Measurements from ENCODE around the gene DHRSX.
"Not testable (repeated sequence)": the region's sequence is repeated elsewhere in the genome, so short reads cannot be mapped to it uniquely, and the experiment has no call there.

DHRSX gene

DNA sequence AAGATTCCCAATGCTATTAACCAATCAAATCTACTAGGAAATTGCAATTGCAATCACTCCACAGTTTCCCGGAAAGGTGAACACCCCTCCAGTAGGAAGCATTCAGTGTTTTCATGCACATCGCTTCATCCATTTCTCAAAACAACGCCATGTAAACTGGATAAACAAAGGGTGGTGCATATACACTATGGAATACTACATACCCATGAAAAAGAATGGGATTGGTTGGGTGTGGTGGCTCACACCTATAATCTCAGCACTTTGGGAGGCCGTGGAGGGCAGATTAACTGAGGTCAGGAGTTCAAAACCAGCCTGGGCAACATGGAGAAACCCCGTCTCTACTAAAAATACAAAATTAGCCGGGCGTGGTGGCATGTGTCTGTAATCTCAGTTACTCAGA is 29.1 kb downstream of the DHRSX start:
- no peak for DNase-seq

DNA sequence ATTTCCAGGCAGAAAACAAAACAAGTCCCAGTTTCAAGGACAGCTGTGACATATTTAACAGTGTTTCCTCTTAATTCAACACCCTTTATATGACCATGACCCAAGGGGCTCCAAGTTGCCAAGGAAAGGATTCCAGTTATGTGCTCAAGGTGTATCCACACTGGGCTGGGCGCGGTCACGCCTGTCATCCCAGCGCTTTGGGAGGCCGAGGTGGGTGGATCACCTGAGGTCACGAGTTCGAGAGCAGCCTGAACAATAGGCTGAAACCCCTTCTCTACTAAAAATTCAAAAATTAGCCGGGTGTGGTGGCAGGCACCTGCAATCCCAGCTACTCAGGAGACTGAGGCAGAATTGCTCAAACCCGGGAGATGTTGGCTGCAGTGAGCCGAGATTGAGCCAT is 29.6 kb downstream of the DHRSX start:
- DNase-seq, result not testable (repeated sequence)

DNA sequence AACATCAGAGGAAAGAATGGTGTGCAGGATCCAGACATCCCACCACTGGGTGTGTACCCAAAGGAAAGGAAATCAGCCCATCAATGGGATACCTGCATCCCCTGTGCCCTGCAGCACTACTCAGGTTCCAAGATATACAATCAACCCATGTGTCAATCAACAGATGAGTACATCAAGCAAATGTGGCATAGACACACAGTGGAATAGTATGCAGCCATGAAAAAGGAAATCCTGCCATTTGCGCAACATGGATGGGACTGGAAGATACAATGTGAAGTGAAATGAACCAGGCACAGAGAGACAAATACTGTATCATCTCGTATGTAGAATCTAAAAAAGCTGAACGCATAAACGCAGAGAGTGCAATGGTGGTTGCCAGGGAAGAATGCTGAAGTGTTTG is 30.9 kb downstream of the DHRSX start:
- DNase-seq, result not testable (repeated sequence)

DNA sequence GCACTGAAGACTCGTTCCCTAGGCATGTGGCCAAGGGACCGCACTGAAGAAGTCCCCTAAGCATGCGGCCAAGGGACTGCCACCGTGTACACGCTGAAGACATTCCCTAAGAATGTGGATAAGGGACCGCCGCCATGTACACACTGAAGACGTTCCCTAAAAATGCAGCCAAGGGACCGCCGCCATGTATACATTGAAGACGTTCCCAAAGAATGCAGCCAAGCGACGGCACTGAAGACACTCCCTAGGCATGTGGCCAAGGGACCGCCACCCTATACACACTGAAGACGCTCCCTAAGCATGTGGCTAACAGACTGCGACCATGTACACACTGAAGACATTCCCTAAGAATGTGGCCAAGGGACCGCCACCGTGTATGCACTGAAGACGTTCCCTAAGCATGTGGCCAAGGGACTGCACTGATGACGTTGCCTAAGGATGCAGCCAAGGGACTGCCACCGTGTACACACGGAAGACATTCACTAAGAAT is 31.5 kb downstream of the DHRSX start:
- DNase-seq, result no peak

DNA sequence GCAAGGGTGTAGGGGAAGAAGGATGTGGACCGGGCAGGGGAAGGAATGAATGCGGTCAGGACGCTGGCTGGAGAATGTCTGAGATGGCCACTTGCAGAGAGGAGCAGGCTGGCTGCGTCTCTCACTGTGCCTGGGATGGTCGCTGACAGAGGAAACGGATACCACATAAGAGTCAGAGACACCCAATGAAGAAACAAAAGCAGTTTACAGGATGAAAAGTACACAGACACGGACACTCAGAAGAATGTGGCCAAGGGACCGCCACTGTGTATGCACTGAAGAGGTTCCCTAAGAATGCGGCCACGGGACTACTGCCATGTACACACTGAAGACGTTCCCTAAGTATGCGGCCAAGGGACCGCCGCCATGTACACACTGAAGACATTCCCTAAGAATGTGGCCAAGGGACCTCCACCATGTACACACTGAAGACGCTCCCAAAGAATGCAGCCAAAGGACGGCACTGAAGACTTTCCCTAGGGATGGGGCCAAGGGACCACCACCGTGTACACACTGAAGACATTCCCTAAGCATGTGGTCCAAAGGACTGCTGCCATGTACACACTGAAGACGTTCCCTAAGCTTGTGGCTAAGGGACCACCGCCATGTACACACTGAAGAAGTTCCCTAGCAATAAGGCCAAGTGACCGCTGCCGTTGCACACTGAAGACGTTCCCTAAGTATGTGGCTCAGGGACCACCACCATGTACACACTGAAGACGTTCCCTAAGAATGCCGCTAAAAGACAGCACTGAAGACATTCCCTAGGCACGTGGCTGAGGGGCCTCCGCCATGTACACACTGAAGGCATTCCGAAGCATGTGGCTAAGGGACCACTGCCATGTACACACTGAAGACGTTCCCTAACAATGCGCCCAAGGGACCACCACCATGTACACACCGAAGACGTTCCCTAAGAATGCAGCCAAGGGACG is 32.2 kb downstream of the DHRSX start:
- no peak for DNase-seq

DNA sequence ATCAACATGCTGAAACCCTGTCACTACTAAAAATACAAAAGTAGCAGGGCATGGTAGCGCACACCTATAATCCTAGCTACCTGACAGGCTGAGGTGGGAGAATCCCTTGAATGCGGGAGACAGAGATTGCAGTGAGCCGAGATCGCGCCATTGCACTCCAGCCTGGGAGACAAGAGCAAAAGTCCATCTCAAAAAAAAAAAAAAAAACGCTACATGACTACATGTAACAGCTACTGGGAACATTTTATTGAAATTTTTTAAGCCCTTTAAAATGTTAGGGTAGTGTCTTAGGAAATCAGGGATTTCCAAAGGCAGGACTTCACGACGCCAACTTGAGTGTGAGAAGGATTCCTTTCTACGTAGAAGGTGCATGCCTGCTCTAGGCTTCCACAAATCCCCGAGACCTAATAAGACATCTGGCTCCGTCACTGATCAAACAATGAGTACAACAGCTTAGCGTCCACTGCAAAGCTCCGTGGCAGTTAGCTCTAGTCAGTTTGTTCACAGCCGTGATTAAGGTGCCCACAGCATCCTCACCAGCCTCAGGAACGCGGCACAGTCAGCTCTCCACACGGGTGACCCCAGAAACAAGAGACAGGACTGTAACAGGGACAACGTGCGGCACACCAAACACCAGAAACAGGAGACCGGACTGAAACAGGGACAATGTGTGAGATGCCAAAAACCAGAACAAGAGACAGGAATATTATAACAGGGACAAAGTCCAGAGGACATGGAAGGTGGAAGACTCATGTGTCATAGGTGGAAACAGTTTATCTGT is 33.7 kb downstream of the DHRSX start:
- DNase-seq, result no peak

DNA sequence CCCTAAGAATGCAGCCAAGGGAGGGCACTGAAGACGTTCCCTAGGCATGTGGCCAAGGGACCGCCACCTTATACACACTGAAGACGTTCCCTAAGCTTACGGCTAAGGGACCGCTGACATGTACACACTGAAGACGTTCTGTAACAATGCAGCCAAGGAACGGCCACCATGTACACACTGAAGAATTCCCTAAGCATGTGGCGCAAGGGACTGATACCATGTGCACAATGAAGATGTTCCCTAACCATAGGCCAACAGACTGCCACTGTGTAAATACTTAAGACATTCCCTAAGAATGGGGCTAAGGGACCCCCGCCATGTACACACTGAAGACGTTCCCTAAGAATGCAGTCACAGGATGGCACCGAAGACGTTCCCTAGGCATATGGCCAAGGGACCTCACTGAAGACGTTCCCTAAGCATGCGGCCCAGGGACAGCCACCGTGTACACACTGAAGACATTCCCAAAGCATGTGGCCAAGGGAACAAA is 36.1 kb downstream of the DHRSX start:
- DNase-seq, result no peak

DNA sequence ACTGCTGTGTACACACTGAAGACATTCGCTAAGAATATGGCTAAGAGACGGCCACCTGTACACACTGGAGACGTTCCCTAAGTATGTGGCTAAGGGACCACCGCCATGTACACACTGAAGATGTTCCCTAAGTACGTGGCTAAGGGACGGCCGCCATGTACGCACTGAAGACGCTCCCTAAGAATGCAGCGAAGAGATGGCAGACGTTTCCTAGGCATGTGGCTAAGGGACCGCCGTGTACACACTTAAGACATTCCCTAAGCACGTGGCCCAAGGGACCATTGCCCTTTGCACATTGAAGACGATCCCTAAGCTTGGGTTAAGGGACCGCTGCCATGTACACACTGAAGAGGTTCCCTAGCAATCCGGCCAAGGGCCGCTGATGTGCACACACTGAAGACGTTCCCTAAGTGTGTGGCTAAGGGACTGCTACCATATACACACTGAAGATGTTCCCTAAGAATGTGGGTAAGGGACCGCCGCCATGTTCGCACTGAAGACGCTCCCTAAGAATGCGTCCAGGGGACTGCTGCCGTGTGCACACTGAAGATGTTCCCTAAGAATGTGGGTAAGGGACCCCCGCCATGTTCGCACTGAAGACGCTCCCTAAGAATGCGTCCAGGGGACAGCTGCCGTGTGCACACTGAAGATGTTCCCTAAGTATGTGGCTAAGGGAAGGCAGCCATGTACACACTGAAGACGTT is 36.7 kb downstream of the DHRSX start:
- DNase-seq, result no peak

DNA sequence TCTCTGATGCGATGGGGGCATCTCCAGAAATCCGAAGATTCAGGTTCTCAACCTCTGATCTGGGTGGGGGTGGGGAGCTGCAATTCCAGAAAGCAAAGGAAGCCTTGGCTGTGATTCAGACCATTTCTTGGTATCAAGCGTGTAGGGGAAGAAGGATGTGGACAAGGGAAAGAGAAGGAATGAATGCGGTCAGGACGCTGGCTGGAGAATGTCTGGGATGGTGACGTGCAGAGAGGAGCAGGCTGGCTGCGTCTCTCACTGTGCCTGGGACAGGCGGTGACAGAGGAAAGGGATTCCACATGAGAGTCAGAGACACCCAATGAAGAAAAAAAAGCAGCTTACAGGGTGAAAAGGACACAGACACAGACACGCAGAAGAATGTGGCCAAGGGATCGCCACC is 37.3 kb downstream of the DHRSX start:
- DNase-seq, result not testable (repeated sequence)

DNA sequence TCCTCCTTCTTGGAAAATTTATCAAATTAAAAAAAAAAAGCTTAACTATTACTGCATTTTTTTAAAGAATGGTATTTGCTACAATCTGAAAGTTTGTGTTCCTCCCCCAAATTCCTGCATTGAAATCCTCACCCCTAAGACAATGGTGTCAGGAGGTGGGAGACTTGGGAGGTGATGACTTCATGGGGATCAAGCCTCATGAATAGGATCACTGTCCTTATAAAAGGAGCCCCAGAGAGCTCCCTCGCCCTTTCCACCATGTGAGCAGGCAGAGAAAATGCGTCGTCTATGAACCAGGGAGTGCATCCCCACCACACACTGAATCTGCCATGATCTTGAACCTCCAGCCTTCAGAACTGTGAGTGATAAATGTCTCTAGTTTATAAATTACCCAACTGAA is 38.0 kb downstream of the DHRSX start:
- DNase-seq, result no peak

DNA sequence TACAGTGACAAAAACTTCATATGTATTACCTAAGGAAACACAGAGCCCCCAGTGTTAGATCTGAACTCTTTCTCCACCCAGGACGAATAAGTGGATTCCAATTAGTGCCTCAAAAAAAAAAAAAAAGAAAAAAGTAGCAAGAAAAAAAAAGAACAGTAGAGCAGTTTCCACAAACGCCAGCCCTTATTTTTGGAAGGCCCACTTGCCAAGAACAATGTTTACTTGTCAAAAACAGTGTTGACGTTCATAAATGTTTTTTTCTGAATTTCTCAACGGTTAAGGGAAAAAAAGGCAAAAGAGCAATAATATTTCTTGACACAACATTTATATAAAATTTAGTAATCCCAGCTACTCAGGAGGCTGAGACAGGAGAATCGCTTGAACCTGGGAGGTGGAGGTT is 38.7 kb downstream of the DHRSX start:
- DNase-seq, result no peak

DNA sequence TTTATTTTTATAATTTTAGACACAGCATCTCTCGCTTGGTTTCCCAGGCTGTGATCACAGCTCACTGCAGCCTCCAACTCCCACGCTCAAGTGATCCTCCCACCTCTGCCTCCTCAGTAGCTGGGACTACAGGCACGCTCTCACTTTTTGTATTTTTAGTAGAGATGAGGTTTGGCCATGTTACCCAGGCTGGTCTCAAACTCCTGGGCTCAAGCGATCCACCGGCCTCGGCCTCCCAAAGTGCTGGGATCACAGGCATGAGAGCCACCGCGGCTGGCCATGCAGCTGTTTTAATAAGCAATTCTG is 39.1 kb downstream of the DHRSX start:
- no peak for DNase-seq

DNA sequence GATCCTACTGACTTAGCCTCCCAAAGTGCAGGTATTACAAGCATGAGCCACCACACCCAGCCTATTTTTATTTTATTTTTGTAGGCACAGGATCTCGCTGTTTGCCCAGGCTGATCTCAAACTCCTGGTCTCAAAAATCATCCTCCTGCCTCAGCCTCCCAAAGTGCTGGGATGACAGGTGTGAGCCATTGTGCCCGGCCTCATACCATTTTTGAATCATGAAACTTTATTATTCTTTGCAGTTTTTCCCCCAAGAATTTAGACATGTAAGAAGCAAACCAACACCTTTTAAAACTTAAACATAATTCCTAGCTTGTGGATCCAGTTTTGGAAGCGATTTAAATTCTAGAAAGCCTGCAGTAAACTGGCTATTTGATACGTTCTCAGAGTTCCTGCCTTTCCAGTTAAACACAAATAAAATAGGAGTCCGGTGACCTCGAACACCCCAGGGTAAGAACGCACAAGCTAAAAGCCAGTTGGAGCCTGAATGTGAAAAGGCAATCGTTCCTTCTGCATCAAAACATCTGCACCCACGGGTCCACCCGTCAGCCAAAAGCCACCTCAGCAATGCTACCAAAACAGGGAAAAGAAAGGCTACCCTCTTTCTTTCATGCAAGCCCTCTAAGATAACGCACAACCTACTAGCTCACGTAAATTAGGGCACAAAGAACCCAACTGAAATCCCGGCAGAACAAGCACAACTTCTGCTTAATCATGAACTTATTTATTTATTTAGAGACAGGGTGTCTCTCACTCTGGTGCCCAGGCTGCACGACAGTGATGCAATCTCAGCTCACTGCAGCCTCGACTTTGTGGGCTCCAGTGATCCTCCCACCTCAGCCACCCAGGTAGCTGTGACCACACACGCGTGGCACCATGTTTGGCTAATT is 39.7 kb downstream of the DHRSX start:
- DNase-seq, result not testable (repeated sequence)

DNA sequence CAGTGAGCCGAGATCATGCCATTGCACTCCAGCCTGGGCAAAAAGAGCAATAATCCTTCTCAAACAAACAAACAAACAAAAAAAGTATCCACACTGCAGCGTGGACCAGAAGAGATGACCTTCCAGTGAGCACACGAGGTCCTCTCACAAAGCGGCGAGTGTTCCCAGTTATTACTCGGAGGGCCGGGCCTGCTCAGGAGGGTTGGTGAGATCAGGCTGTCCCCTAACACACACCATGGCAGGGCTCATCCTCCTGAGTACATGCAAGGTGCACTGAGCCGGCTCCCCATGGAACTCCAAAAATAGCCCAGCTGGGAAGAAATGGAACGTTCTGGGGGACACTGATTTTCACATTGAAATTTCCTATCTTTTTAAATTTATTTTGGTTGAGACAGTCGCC is 40.7 kb downstream of the DHRSX start:
- DNase-seq, result not testable (repeated sequence)

DNA sequence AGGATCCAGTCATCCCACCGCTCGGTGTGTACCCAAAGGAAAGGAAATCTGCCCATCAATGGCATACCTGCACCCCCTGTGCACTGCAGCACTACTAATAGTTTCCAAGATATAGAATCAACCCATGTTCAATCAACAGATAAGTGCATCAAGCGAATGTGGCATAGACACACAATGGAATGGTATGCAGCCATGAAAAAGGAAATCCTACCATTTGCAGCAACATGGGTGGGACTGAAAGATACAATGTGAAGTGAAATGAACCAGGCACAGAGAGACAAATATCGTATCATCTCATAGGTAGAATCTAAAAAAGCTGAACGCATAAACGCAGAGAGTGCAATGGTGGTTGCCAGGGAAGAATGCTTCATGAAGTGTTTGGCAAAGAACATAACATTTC is 42.5 kb downstream of the DHRSX start:
- DNase-seq, result no peak

DNA sequence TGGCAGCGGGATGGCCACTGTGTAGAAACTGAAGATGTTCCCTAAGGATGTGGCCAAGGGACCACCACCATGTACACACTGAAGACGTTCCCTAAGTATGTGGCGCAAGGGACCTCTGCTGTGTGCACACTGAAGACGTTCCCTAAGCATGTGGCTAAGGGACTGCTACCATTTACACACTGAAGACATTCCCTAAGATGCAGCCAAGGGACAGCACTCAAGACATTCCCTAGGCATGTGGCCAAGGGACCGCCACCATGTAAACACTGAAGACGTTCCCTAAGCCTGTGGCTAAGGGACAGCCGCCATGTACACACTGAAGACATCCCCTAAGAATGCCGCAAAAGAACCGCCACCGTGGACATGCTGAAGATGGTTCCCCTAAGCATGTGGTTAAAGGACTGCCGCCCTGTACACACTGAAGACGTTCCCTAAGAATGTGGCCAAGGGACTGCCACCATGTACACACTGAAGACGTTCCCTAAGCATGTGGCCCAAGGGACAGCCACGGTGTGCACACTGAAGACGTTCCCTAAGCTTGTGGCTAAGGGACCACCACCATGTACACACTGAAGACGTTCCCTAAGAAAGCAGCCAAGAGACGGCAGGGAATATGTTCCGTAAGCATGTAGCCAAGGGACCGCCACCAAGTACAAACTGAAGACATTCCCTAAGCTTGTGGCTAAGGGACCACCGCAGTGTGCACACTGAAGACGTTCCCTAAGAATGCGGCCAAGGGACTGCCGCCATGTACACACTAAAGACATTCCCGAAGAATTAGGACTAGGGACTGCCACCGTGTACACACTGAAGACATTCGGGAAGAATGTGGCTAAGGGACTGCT is 43.3 kb downstream of the DHRSX start:
- no peak for DNase-seq

DNA sequence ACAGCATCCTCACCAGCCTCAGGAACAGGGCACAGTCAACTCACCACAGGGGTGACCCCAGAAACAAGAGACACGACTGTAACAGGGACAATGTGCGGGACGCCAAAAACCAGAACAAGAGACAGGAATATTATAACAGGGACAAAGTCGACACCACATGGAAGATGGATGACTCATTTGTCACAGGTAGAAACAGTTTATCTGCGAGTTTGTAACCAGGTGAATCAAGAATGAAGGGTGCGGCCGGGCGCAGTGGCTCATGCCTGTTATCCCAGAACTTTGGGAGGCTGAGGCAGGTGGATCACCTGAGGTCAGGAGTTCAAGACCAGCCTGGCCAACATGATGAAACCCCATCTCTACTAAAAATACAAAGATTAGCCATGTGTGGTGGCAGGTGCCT is 44.7 kb downstream of the DHRSX start:
- DNase-seq, result not testable (repeated sequence)

DNA sequence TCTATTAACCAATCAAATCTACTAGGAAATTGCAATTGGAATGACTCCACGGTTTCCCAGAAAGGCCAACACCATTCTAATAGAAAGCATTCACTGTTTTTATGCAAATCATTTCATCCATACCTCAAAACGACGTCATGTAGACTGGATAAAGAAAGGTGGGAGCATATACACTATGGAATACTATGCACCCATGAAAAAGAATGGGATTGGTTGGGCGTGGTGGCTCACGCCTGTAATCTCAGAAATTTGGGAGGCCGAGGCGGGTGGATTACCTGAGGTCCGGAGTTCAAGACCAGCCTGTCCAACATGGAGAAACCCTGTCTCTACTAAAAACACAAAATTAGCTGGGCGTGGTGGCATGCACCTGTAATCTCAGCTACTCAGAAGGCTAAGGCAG is 46.2 kb downstream of the DHRSX start:
- not testable (repeated sequence) for DNase-seq

DNA sequence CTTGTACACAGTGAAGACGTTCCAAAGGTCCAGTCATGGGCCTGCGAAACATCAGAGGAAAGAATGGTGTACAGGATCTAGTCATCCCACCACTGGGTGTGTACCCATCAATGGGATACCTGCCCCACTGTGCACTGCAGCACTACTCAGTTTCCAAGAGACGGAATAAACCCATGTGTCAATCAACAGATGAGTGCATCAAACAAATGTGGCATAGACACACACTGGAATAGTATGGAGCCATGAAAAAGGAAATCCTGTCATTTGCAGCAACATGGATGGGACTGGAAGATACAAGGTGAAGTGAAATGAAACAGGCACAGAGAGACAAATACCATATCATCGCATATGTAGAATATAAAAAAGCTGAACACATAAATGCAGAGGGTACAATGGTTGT is 48.0 kb downstream of the DHRSX start:
- DNase-seq, result no peak

DNA sequence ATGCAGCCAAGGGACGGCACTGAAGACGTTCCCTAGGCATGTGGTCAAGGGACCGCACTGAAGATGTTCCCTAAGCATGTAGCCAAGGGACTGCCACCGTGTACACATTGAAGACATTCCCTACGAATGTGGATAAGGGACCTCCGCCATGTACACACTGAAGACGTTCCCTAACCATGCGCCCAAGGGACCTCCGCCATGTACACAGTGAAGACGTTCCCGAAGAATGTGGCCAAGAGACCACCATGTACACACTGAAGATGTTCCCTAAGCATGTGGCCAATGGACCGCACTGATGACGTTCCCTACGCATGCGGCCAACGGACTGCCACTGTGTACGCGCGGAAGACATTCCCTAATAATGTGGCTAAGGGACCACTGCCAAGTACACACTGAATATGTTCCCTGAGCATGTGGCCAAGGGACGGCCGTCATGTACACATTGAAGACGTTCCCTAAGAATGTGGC is 48.4 kb downstream of the DHRSX start:
- no peak for DNase-seq
